Loucy (cell line): ENCODE results near the gene CTSA.

Experiments used
- H2AFZ ChIP-seq: fragments of 200-600 bp; sonication (generic); 2 replicates; pipeline ENCODE4 v1.6.0; 2016; ENCODE audit warnings: antibody characterized with exemption, mild to moderate bottlenecking, low read length, moderate library complexity
- H3F3A ChIP-seq: fragments of 200-600 bp; 2 replicates; pipeline ENCODE4 v1.6.0; 2016; ENCODE audit warnings: antibody characterized with exemption, low read depth, mild to moderate bottlenecking
- H3K27me3 ChIP-seq: fragments of 200-600 bp; sonication (generic); 2 replicates; pipeline ENCODE4 v1.6.1; 2014; ENCODE audit warnings: low read length, mild to moderate bottlenecking; ENCODE audit not compliant: insufficient read depth, poor library complexity, severe bottlenecking
- H3K36me3 ChIP-seq: fragments of 200-600 bp; sonication (generic); 2 replicates; pipeline ENCODE4 v1.6.1; 2016; ENCODE audit warnings: low read length; ENCODE audit not compliant: insufficient read depth
- H3K4me1 ChIP-seq: fragments of 200-600 bp; sonication (generic); 2 replicates; pipeline ENCODE4 v1.5.1; 2014; ENCODE audit warnings: low read length, mild to moderate bottlenecking; ENCODE audit not compliant: insufficient read depth, poor library complexity, severe bottlenecking
- H3K4me2 ChIP-seq: fragments of 200-600 bp; sonication (generic); 2 replicates; pipeline ENCODE4 v1.6.0; 2014; ENCODE audit warnings: antibody characterized with exemption, low read length, low read depth, mild to moderate bottlenecking; ENCODE audit not compliant: poor library complexity, severe bottlenecking
- H3K4me3 ChIP-seq: fragments of 200-600 bp; sonication (generic); 2 replicates; pipeline ENCODE4 v1.5.1; 2014; ENCODE audit warnings: low read length, mild to moderate bottlenecking, mixed read lengths; ENCODE audit not compliant: poor library complexity, severe bottlenecking
- H3K79me2 ChIP-seq: fragments of 200-600 bp; sonication (generic); 2 replicates; pipeline ENCODE4 v1.6.1; 2014; ENCODE audit warnings: low read length; ENCODE audit not compliant: insufficient read depth
- H3K9ac ChIP-seq: fragments of 200-600 bp; sonication (generic); 2 replicates; pipeline ENCODE4 v1.6.0; 2014; ENCODE audit warnings: mild to moderate bottlenecking, low read depth, low read length, moderate library complexity; ENCODE audit not compliant: poor library complexity, severe bottlenecking
- H3K9me2 ChIP-seq: fragments of 200-600 bp; sonication (generic); replicated peaks from 2 replicates; pipeline ENCODE4 v1.6.1; 2016; ENCODE audit warnings: low read depth, low read length, mixed read lengths
- H3K9me3 ChIP-seq: fragments of 200-600 bp; sonication (generic); 2 replicates; pipeline ENCODE4 v1.6.1; 2014; ENCODE audit warnings: mild to moderate bottlenecking, antibody characterized with exemption, low read length, low read depth; ENCODE audit not compliant: insufficient read depth
- H4K20me1 ChIP-seq: fragments of 200-600 bp; sonication (generic); 2 replicates; pipeline ENCODE4 v1.6.0; 2014; ENCODE audit warnings: antibody characterized with exemption, low read length, mild to moderate bottlenecking; ENCODE audit not compliant: insufficient read depth, poor library complexity, severe bottlenecking
- CTCF ChIP-seq: fragments of 200-600 bp; sonication (generic); conservative IDR thresholded peaks from 2 replicates; pipeline ENCODE4 v1.5.1; 2014; ENCODE audit warnings: mild to moderate bottlenecking, antibody characterized with exemption, low read length
- EZH2phosphoT487 ChIP-seq: fragments of 200-600 bp; IDR thresholded peaks from 2 replicates; pipeline ENCODE4 v1.6.1; 2018; ENCODE audit warnings: antibody characterized with exemption, mild to moderate bottlenecking, moderate library complexity, borderline replicate concordance

The CTSA gene

DNA sequence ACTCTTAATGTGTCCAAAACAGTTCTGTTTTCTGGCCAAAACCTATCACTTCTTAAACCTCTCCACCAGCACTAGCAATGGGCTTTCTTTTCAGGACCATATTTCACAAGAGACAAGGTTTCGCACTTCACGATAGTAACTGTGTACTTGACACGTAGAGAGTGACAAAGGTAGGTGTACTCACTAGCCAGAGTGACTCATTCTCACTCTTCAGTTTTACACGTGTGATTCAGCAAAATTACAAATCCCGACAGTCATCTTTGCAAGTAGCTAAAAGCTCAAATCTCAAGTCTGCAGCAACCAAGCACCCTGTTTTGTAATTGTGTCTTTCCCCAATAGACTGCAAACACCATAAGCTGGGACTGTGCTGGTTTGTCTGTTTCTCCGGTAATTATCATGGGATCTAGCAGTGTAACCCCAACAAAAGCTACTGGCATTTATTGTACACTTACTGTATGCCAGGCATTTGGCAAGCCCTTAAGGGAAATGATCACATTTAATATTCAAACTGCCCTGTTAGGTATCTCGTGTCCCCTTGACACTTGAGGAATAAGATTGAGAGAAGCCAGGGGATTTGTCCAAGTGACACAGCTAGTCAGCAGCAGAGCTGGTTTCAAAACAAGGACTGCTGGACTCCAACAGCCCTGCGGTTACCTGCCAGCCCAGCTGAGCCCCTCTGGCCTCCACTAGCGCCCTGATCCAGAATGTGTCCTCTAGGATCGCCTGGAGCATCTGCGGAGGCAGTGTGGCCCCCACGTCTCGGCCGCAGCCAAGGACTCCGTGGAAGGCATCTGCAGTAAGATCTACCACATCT, 53.2 kb downstream of the CTSA start:
- Histone ChIP-seq H3K4me3 (no peak overlapping the region), H3K9ac (no peak overlapping the region), H3K79me2 (no peaks in the 10 kb centered on the region), H3K9me3 (no peaks in the 10 kb centered on the region), H3K4me1 (no peaks in the 10 kb centered on the region), H3K36me3 (peaks cover 86% of the 10 kb centered on the region), H4K20me1 (no peaks in the 10 kb centered on the region), H2AFZ (no peak overlapping the region), H3K4me2 (no peak overlapping the region), H3K9me2 (no peaks in the 10 kb centered on the region), H3F3A (no peaks in the 10 kb centered on the region), H3K27me3 (no peaks in the 10 kb centered on the region)
- TF ChIP-seq EZH2phosphoT487 (no peak), CTCF (no peak)

DNA sequence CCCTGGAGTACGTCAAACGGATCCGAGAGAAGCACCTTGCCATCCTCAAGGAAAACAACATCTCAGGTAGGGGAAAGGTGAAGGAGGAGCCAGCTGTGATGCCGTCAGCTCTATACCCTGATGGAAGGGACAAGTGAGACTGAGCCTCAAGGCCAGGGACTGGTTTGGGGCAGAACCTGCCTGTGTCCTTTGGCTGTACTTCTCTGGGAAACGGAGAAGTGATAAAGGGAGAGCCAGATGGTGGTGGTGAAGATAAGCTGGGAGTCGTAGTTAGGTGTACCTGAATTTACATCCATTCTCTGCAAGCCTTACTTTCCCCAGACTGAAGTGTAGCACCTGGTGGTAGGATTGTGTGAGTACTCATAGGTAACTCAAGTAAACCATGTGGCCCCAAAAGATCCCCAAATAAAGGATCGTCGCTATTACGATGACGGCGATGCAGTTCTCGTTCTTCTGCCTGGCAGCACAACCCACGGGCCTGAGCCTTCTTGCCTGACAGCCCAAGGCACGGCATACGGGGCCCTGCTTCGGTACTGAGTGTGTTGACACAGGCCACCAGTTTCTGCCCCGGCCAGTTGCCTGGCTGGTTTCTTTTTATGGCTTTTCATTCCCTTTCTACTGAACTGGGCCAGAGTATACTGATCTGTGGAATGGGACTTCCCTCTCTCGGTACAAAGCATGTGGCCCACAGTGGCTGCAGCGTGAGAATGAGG, 54.0 kb downstream of the CTSA start:
- no peaks in the 10 kb centered on the region for H3K27me3 ChIP-seq
- no peaks in the 10 kb centered on the region for H3F3A ChIP-seq
- no peaks in the 10 kb centered on the region for H3K79me2 ChIP-seq
- no peak overlapping the region for H3K4me2 ChIP-seq
- H4K20me1 ChIP-seq = no peaks in the 10 kb centered on the region
- no peaks in the 10 kb centered on the region for H3K9me2 ChIP-seq
- H3K9me3 ChIP-seq = no peaks in the 10 kb centered on the region
- no peak for TF ChIP-seq CTCF
- TF ChIP-seq EZH2phosphoT487 = no peak
- no peak overlapping the region for H2AFZ ChIP-seq
- no peak overlapping the region for H3K4me3 ChIP-seq
- H3K4me1 ChIP-seq = no peaks in the 10 kb centered on the region
- H3K36me3 ChIP-seq = peaks cover 86% of the 10 kb centered on the region
- H3K9ac ChIP-seq = no peak overlapping the region

- Histone ChIP-seq H3K9me2 (no peaks in the 10 kb centered on the region), H3K4me1 (no peaks in the 10 kb centered on the region), H2AFZ (no peak overlapping the region), H3K79me2 (no peaks in the 10 kb centered on the region), H3F3A (no peaks in the 10 kb centered on the region), H3K4me3 (no peak overlapping the region), H4K20me1 (no peaks in the 10 kb centered on the region), H3K9ac (no peak overlapping the region), H3K4me2 (no peak overlapping the region), H3K27me3 (no peaks in the 10 kb centered on the region), H3K36me3 (peaks cover 83% of the 10 kb centered on the region; the same call in 1 of the 2 replicates), H3K9me3 (no peaks in the 10 kb centered on the region)
- TF ChIP-seq EZH2phosphoT487 = no peak
- TF ChIP-seq CTCF = no peak
These were observed 54.6 kb downstream of the CTSA start for GRCh38 chr20:45945678-45946148.
